ENCODE measurements around the gene FBXO27. TPM values are rescaled to one million over a fixed set of nuclear protein-coding genes. Genes with fewer than 3 reads are reported as not detected.

FBXO27 gene
- total RNA-seq, 1 donor = 4.7 TPM

DNA sequence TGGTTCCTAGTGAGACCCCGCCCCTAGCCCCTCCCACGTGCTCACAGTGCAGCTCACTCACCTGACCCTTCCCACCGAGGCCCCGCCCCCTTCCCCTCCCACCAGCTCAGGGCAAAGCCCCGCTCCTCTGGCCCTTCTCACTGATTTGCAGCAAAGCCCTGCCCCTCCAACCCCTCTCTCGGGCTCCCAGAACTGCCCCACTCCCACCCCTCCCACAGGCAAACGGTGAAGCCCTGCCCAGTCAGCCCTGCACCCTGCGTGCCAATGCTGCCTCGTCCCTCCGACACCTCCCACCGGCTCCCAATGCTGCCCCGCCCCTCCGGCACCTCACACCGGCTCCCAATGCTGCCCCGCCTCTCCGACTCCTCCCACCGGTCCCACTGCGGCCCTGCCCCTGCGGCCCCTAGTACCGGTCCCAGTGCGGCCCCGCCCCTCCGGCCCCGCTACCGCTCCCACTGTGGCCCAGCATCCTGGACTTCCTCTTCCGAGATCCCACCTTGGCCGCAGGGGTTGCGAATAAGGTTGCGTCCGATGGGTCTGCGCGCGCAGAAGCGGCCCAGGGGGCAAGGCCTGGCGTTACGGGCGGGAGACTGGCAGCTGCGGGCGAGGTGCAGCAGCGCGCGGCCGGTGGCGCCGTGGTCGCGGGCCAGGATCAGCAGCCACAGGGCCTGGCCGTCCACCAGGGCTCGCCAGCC, 834 bp downstream of the FBXO27 start:
- Histone ChIP-seq H3K36me3 (ENCODE audit: insufficient read depth, low read length) (no peaks in the 10 kb centered on the region), H3K27ac (ENCODE audit: low read depth, low read length) (no peak overlapping the region), H3K9me3 (ENCODE audit: low read depth, low read length) (no peaks in the 10 kb centered on the region), H3K27me3 (ENCODE audit: insufficient read depth, low read length) (no peaks in the 10 kb centered on the region), H3K4me2 (ENCODE audit: insufficient read depth, low read length) (peak overlapping the region; percentile 91), H3K4me3 (ENCODE audit: insufficient read depth, low read length) (peak overlapping the region; percentile 78), H3K79me2 (ENCODE audit: insufficient read depth, low read length) (no peaks in the 10 kb centered on the region), H3K4me1 (ENCODE audit: insufficient read depth, low read length) (peaks cover 5% of the 10 kb centered on the region), H2AFZ (ENCODE audit: low read length) (peak overlapping the region; percentile 76), H4K20me1 (ENCODE audit: insufficient read depth, low read length) (no peaks in the 10 kb centered on the region)
- no peak for TF ChIP-seq CTCF (IDR thresholded peaks at IDR 0.05; ENCODE audit: extremely low read depth, low read depth, low read length)
- peak; percentile 91 for DNase-seq (ENCODE audit: insufficient read length, low spot score, missing footprints)

- Histone ChIP-seq H4K20me1 (ENCODE audit: insufficient read depth, low read length) (no peaks in the 10 kb centered on the region), H3K27ac (ENCODE audit: low read depth, low read length) (no peak overlapping the region), H3K9me3 (ENCODE audit: low read depth, low read length) (no peaks in the 10 kb centered on the region), H3K27me3 (ENCODE audit: insufficient read depth, low read length) (no peaks in the 10 kb centered on the region), H3K4me2 (ENCODE audit: insufficient read depth, low read length) (peak overlapping the region; percentile 91), H3K36me3 (ENCODE audit: insufficient read depth, low read length) (no peaks in the 10 kb centered on the region), H3K79me2 (ENCODE audit: insufficient read depth, low read length) (no peaks in the 10 kb centered on the region), H2AFZ (ENCODE audit: low read length) (no peak overlapping the region), H3K4me1 (ENCODE audit: insufficient read depth, low read length) (peaks cover 5% of the 10 kb centered on the region), H3K4me3 (ENCODE audit: insufficient read depth, low read length) (peak overlapping the region; percentile 78)
- TF ChIP-seq CTCF (IDR thresholded peaks at IDR 0.05; ENCODE audit: extremely low read depth, low read depth, low read length) = no peak
- DNase-seq (ENCODE audit: insufficient read length, low spot score, missing footprints) = no peak
Measured at GRCh38 chr19:39030854-39031367, 1.4 kb downstream of the FBXO27 start.

DNA sequence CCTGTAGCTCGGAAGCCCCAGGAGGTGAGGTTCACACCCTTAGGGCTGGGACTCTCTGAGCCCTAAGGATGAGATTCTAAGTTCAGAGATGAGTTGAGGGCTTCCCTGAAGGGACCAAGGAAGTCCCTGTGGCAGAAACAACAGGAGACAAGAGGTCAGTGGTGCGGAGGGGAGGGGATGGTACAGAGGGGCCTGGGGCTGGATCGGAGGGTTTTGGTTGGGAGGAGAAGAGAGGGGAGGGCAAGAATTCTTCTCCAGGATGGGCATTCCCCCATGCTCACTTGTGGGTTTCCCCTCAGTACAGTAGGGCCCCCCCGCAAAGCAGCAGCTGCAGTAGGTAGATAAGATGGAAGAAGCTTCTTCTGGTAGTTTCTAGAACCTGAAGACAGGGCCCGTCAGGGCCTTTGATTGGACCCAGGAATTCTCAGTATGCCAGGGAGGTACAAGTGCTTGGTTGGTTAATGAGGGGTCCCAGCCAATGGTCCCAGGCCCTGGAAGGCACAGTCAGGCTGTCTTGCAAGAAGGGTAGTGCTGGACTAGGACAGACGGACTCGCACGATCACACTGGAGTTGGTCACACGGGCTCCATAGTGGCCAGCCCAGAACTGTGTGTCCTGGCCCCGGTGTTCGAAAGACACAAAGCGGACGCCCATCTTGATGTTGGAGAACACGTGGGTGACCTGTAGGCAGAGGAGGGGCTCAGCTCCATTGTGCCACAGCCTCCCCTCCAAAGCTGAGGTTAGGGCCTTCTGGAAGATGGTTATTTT, 7.3 kb downstream of the FBXO27 start:
- H3K79me2 ChIP-seq (ENCODE audit: insufficient read depth, low read length) = no peaks in the 10 kb centered on the region
- no peak overlapping the region for H3K27ac ChIP-seq (ENCODE audit: low read depth, low read length)
- H4K20me1 ChIP-seq (ENCODE audit: insufficient read depth, low read length) = no peaks in the 10 kb centered on the region
- no peaks in the 10 kb centered on the region for H3K27me3 ChIP-seq (ENCODE audit: insufficient read depth, low read length)
- no peak overlapping the region for H2AFZ ChIP-seq (ENCODE audit: low read length)
- H3K36me3 ChIP-seq (ENCODE audit: insufficient read depth, low read length) = no peaks in the 10 kb centered on the region
- H3K4me1 ChIP-seq (ENCODE audit: insufficient read depth, low read length) = no peaks in the 10 kb centered on the region
- no peak overlapping the region for H3K4me2 ChIP-seq (ENCODE audit: insufficient read depth, low read length)
- TF ChIP-seq CTCF (IDR thresholded peaks at IDR 0.05; ENCODE audit: extremely low read depth, low read depth, low read length) = no peak
- H3K9me3 ChIP-seq (ENCODE audit: low read depth, low read length) = no peaks in the 10 kb centered on the region
- DNase-seq (ENCODE audit: insufficient read length, low spot score, missing footprints) = peak; percentile 6
- no peak overlapping the region for H3K4me3 ChIP-seq (ENCODE audit: insufficient read depth, low read length)

GRCh38 chr19:39021063-39021462, 11.3 kb downstream of the FBXO27 start:
- no peaks in the 10 kb centered on the region for H3K9me3 ChIP-seq (ENCODE audit: low read depth, low read length)
- no peaks in the 10 kb centered on the region for H3K79me2 ChIP-seq (ENCODE audit: insufficient read depth, low read length)
- no peaks in the 10 kb centered on the region for H3K27me3 ChIP-seq (ENCODE audit: insufficient read depth, low read length)
- no peaks in the 10 kb centered on the region for H4K20me1 ChIP-seq (ENCODE audit: insufficient read depth, low read length)
- no peak overlapping the region for H3K27ac ChIP-seq (ENCODE audit: low read depth, low read length)
- no peak overlapping the region for H2AFZ ChIP-seq (ENCODE audit: low read length)
- no peak overlapping the region for H3K4me2 ChIP-seq (ENCODE audit: insufficient read depth, low read length)
- no peak for TF ChIP-seq CTCF (IDR thresholded peaks at IDR 0.05; ENCODE audit: extremely low read depth, low read depth, low read length)
- no peak overlapping the region for H3K4me3 ChIP-seq (ENCODE audit: insufficient read depth, low read length)
- no peak for DNase-seq (ENCODE audit: insufficient read length, low spot score, missing footprints)
- H3K4me1 ChIP-seq (ENCODE audit: insufficient read depth, low read length) = no peaks in the 10 kb centered on the region
- no peaks in the 10 kb centered on the region for H3K36me3 ChIP-seq (ENCODE audit: insufficient read depth, low read length)
